RWPE1 (cell line): ENCODE results near the gene MRE11.
A peak's percentile ranks its signal among the peaks of the same experiment; 100 is the strongest.

Experiments
- CTCF ChIA-PET: fragments of 350-600 bp; sonication (Branson Sonifier 250); formaldehyde crosslinking; extraction: SDS; loops from one replicate; lab custom pipeline; 2021; lab: Yijun Ruan, JAX
- POLR2A ChIA-PET: fragments of 400-600 bp; formaldehyde crosslinking; extraction: SDS; loops from one replicate; lab custom pipeline; 2020; ENCODE audit warnings: antibody characterized with exemption; ENCODE audit not compliant: low non-redundant PET; lab: Yijun Ruan, JAX
- DNase-seq: peaks from one replicate; pipeline ENCODE4 v3.0.0; 2012; ENCODE audit warnings: low spot score
- H3K27ac ChIP-seq: fragments of 450-650 bp; 2 replicates; pipeline ENCODE4 v1.5.1; 2017
- TF ChIP-seq, protein P1 (sequence below): fragments of 450-650 bp; conservative IDR thresholded peaks from 2 replicates; pipeline ENCODE4 v1.5.1; 2017; ENCODE audit warnings: low read depth, mild to moderate bottlenecking

MRE11 gene

GRCh38 chr11:94494126-94494680 lies 559 bp upstream of the MRE11 start:
- H3K27ac ChIP-seq: peak overlapping the region; percentile 96
- POLR2A ChIA-PET: no interaction called here
- TF ChIP-seq, protein P1, sequence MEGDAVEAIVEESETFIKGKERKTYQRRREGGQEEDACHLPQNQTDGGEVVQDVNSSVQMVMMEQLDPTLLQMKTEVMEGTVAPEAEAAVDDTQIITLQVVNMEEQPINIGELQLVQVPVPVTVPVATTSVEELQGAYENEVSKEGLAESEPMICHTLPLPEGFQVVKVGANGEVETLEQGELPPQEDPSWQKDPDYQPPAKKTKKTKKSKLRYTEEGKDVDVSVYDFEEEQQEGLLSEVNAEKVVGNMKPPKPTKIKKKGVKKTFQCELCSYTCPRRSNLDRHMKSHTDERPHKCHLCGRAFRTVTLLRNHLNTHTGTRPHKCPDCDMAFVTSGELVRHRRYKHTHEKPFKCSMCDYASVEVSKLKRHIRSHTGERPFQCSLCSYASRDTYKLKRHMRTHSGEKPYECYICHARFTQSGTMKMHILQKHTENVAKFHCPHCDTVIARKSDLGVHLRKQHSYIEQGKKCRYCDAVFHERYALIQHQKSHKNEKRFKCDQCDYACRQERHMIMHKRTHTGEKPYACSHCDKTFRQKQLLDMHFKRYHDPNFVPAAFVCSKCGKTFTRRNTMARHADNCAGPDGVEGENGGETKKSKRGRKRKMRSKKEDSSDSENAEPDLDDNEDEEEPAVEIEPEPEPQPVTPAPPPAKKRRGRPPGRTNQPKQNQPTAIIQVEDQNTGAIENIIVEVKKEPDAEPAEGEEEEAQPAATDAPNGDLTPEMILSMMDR: no peak
- CTCF ChIA-PET: no interaction called here
- DNase-seq: no peak

DNA sequence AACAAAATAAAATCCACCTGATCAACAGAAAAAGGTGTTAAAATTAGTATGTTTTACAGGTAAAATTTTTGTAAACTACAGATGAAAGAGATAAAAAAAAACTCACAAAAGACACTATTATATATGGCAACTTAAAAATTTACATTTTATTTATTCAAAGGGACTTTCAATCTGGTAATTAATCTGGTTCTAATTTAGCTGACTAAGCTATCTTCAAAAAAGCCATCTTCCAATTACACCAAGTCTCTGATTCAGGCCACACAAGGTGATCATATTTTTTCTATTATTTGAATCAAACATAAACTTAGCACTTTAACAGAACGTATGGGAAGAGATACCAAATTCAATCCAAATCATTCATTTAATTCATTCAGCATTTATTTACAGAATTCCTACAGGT lies 7.6 kb downstream of the MRE11 start:
- TF ChIP-seq, protein P1: no peak
- DNase-seq: no peak
- ChIA-PET POLR2A (no interaction called here), CTCF (interaction anchor here (0.7 kb wide), 1 partner anchor 564 kb away, joined by 3 read pairs; no protein-coding TSS in a partner anchor)
- no peak overlapping the region for H3K27ac ChIP-seq

DNA sequence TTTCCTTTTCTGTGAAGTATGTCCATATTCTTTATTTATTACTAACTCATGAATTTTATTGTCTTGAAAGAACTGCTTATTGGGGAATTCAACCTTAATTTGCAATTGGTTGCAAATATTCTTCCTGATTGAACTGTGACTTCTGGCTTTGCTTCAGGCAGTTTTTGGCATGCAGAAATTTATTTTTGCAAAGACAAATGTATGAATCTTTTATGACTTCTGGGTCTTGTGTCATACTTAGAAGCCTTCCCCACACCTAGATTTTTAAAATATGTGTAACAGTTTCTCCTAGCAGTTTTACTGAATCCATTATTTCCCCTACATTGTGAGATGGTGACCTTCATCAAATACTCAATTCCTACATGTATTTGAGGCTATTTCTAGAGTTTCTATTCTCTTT lies 12.3 kb downstream of the MRE11 start:
- ChIA-PET POLR2A (no interaction called here), CTCF (no interaction called here)
- TF ChIP-seq, protein P1: no peak
- no peak for DNase-seq
- no peak overlapping the region for H3K27ac ChIP-seq

DNA sequence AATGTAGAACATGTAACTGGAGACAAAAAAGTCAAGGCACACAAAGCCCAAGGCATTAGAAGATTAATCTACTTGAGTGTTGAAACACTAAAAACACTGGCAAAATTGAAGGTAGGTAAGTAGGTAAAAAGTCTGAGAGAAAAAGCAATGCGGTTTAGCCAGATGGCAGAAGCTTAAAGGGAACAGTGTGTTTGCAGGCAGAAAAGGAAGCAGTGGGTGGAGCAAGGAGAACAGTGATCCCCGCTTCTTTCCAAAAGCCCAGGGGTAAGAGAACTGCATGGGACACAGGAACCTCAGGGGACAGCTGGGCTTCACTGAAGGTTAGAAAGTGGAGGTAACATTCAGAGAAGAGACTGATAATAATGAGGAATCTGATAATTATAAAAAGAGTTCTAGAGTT lies 16.0 kb downstream of the MRE11 start:
- CTCF ChIA-PET: interaction anchor here (0.5 kb wide), 1 partner anchor 15 kb away, joined by 3 read pairs; no protein-coding TSS in a partner anchor
- TF ChIP-seq, protein P1: no peak
- POLR2A ChIA-PET: no interaction called here
- H3K27ac ChIP-seq: no peak overlapping the region
- no peak for DNase-seq

GRCh38 chr11:94472916-94473799 lies 20.5 kb downstream of the MRE11 start:
- TF ChIP-seq, protein P1: no peak
- POLR2A ChIA-PET: no interaction called here
- H3K27ac ChIP-seq: no peak overlapping the region
- DNase-seq: no peak
- CTCF ChIA-PET: no interaction called here

DNA sequence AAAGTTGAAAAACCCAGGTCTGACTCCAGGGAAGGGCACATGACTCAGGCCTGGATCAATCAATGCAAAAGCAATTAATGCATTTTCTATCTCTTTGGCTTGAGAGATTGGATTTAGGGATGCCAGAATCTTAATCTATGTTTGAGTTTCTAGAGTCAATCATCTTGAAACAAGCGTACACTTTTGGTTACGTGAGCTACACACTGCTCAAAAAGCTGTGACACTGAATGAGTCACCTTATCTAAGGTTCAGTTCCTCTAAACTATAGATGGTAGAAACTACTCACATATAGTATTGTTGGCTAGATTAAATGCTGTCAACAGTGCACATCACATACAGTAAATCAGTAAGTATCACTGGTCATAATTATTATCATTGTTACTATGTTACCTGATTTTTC lies 24.2 kb downstream of the MRE11 start:
- H3K27ac ChIP-seq: no peak overlapping the region
- DNase-seq: no peak
- ChIA-PET CTCF (no interaction called here), POLR2A (no interaction called here)
- TF ChIP-seq, protein P1: no peak
